GM21423 (cell line): ENCODE data around the gene BHMT2.

Experiments
- ATAC-seq: cut with Tn5 transposase; IDR thresholded peaks from one replicate; pipeline ENCODE4 v1.9.1; 2021; ENCODE audit warnings: mild to moderate bottlenecking, moderate library complexity; ENCODE audit not compliant: unreplicated experiment

Gene BHMT2, protein sequence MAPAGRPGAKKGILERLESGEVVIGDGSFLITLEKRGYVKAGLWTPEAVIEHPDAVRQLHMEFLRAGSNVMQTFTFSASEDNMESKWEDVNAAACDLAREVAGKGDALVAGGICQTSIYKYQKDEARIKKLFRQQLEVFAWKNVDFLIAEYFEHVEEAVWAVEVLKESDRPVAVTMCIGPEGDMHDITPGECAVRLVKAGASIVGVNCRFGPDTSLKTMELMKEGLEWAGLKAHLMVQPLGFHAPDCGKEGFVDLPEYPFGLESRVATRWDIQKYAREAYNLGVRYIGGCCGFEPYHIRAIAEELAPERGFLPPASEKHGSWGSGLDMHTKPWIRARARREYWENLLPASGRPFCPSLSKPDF

DNA sequence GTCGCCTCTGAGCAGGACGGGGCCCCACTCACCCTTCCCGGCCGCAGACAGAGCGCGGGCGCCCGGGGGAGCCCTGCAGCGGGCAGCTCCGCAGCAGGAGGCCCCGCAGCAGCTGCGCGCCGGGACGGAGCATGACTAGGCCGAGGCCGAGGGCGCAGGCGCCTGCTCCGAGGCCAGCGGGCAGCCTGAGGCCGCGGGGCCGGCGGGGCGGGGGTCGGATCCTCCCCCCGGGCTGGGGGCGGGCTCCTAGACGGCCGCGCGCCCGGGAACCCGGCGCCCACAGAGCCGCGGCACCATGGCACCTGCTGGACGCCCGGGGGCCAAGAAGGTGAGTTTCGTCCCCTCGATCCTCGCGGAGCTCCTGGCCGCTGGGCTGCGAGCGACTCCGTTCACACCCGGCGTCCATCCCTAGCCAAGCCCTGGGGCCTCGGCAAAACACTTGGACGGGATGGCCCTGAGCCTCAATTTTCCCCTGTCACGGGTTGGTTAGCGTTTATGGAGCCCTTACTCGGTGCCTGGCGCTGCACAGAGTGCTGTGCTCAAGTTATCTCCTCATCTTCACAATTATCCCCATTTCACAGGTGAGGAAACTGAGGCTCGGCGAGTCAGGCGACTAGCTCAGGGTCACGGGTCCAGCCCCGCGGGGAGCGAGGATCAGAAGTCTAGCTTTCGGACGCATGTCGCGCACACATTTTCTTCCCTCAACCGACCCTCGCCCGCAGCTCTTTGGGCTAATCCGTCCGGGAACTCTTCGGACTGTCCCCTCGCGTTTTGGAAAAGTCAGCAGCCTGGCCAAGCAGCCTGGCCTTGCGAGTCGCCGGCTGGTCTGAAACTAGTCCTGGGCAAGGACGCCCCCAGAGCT lies at the start of gene BHMT2, which contains the start of gene DMGDH:
BHMT2 (plus strand) TSS at position 280 of the 862 bp plus-strand sequence; CDS start at position 296, 16 bp downstream.
DMGDH (minus strand) TSS at position 187 of the 862 bp plus-strand sequence; CDS start at position 133, 54 bp downstream.
- no peak for ATAC-seq

- no peak for ATAC-seq
Observed at GRCh38 chr5:79020861-79021561, 48.6 kb upstream of the BHMT2 start.

- no peak for ATAC-seq
Observed at GRCh38 chr5:79021753-79022152, 47.8 kb upstream of the BHMT2 start.

DNA sequence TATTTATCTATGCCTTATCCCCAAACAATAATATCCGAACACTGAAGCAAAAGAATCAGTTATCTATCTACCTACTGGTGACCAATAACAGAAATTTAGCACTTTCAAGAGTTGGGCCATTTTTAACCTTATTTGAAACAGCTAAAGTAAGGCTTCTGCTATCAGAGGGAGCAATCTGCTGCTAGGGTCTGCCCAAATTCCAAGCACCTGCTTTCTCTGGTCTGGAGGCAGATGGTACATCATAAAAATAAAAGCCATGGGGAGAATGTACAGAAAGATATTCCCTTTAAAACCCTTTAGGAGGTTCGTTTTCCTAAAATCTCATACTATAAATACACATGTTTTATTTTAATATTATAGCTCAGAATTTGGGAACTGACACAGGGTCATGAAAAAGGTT lies 46.8 kb upstream of the BHMT2 start:
- no peak for ATAC-seq

GRCh38 chr5:79023348-79023747 lies 46.2 kb upstream of the BHMT2 start:
- ATAC-seq: no peak

DNA sequence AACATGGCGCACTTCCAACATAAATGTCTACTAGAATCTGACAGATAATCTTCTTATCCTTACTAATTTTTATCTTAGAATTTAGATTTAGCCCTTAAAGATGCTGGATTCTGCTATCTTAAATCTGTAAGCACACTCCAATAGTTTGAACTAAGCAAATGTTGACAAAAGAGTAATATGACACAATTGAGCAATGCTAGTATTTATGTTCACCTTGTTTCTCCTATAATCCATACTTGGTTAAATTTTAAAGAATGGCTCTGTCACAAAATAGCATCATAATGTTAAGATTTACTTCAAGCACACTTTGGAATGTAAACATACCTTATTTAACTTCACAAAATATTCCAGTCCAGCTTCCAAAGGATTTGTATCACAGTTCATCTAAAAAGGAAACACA lies 45.6 kb upstream of the BHMT2 start:
- ATAC-seq: no peak

DNA sequence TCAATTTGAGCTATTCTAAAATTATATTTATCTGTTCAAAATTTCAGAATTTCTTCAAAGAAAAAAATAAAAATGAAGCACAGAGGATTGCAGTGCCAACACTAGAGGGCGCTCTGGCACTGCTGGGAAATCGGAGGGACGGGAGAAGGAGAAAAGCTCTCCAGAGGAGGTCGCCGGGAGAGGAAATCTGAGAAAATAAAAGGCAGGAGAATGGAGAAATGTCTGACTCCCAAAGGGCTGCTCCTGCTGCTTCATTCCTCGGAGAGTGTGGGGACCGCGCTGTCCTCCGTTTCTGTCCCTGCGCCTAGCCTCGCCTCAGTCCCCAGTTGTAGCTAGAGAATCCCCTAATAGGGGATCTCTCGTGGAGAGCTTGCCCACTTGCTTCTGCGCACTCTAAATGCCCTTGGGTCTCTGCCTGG lies 44.5 kb upstream of the BHMT2 start:
- no peak for ATAC-seq

- no peak for ATAC-seq
Observed at GRCh38 chr5:79030663-79031484, 38.7 kb upstream of the BHMT2 start.

- no peak for ATAC-seq
Observed at GRCh38 chr5:79031485-79031867, 38.1 kb upstream of the BHMT2 start.

- ATAC-seq: no peak
Observed at GRCh38 chr5:79032031-79032695, 37.4 kb upstream of the BHMT2 start.

GRCh38 chr5:79032782-79033181 lies 36.8 kb upstream of the BHMT2 start:
- ATAC-seq: no peak

- ATAC-seq: no peak
Observed at GRCh38 chr5:79035237-79035636, 34.3 kb upstream of the BHMT2 start.

DNA sequence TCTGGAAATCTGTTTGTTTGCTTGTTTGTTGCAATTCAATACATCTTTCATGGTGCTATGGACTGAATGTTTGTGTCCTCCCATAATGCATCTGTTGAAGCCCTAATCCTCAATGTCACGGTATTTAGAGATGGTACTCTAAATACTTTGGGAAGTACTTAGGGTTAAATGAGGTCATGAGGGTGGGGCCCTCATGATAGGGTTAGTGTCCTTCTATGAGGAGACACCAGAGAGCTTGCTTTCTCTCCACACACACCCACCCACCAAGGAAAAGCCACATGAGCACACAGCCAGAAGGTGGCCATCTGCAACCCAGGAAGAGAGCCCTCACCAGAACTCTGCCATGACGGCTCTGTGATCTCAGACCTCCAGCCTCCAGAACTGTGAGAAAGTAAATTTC lies 32.8 kb upstream of the BHMT2 start:
- no peak for ATAC-seq

DNA sequence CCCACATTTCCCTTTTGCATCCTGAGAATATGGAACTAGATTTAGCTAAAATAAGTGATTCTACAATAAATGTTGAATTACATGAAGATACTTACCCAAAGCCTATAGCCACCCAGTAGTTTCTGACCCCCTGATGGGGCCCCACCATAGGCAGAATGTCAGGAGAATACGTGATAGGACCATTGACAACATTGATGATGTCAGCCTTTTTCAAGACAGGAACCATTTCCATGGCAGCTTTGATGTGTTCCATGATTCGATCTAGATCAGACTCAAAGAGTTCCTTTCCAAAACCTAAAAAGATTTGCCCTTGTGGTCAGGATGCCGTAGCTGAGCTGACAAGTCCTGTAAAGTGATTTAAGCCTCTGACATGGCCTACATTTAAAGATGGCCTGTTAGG lies 27.4 kb upstream of the BHMT2 start:
- no peak for ATAC-seq

- ATAC-seq: no peak
Observed at GRCh38 chr5:79047199-79047598, 22.4 kb upstream of the BHMT2 start.

- ATAC-seq: no peak
Observed at GRCh38 chr5:79048437-79048836, 21.1 kb upstream of the BHMT2 start.

GRCh38 chr5:79050498-79050897 lies 19.1 kb upstream of the BHMT2 start:
- no peak for ATAC-seq

- no peak for ATAC-seq
Observed at GRCh38 chr5:79053321-79053720, 16.2 kb upstream of the BHMT2 start.

DNA sequence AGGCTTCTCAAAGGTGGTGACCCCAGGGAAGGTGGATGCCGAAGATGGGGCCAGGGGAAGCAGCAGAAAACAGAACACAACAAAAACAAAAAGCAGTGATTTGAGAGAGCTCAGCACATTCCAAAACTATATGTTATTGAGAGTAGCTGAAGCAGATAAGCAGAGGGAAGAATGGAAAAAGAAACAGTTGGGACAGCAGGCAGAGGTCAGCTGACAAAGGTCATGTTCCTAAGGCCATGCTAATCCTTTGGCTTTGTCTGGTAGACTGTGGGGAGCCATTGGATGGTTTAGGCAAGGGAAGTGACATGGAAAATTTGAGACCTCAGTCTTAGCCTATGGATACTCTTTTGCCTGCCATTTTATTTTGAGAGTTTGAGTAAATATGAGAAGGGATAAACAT lies 14.6 kb upstream of the BHMT2 start:
- ATAC-seq: no peak

DNA sequence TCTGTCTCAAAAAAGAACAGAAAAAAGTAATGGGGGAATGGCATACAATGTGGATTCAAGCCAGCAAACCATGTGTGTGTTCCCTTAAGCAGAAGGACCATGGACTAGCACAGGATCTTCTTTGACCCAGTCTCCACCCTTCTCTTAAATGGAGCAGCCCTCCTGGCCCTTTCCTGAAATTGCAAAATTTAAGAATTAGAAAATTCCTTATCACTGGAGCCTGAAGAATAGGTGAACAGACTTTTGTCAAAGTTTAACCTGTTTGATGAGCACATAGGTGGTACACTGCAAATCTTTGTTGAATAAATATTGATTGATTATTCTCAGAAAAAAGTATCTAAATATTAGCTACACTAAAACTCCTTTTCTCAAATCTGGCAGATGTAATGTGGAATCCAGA lies 12.7 kb upstream of the BHMT2 start:
- no peak for ATAC-seq
